ENCODE results near the gene SAT1.
A peak's percentile ranks its signal among the peaks of the same experiment; 100 is the strongest.
"Not testable (repeated sequence)": the region's sequence is repeated elsewhere in the genome, so short reads cannot be mapped to it uniquely, and the experiment has no call there.

Gene SAT1

DNA sequence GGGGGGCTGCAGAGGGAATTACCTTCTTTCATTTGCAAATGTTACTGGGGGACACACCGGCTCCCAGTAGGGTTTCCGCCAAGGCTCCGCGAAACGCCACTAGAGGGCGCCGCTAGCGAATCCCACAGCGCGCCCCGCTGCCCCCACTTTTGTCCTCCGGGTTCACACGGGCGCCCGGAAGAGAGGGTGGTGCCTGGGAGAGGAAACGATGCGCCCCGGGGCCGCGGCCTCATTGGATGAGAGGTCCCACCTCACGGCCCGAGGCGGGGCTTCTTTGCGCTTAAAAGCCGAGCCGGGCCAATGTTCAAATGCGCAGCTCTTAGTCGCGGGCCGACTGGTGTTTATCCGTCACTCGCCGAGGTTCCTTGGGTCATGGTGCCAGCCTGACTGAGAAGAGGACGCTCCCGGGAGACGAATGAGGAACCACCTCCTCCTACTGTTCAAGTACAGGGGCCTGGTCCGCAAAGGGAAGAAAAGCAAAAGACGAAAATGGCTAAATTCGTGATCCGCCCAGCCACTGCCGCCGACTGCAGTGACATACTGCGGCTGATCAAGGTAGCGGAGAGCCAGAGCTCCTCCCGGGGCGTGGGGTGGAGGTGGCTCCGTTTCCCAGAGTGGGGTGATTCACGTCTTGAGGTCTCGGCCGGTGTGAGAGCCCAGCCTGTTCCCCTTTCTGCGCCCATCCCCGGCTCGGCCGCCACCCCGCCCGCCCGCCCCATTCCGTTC, at the start of gene SAT1:
Gene SAT1 (plus strand): TSS at position 311 of the 726 bp plus-strand sequence. CDS start 179 bp downstream, at position 490.
- Histone ChIP-seq H3K4me1 (ENCODE audit: insufficient read depth, low read length) (no peaks in the 10 kb centered on the region), H3K27me3 (ENCODE audit: control insufficient read depth in 1 of 2, insufficient read depth in 2 of 2, low read length in 2 of 2) (no peaks in the 10 kb centered on the region), H3K9me3 (ENCODE audit: low read length) (no peaks in the 10 kb centered on the region), H3K9ac (ENCODE audit: low read length) (peak within 1 kb of the TSS; percentile 59), H3K27ac (ENCODE audit: low read depth, low read length) (peak within 1 kb of the TSS; percentile 70), H3K36me3 (ENCODE audit: insufficient read depth, low read length) (no peaks in the 10 kb centered on the region), H3K4me3 (ENCODE audit: low read depth in 1 of 2, low read length in 2 of 2) (peak within 1 kb of the TSS; percentile 64 to 71)

- Histone ChIP-seq H3K4me1 (ENCODE audit: insufficient read depth, low read length) (no peaks in the 10 kb centered on the region), H3K4me3 (ENCODE audit: low read depth in 1 of 2, low read length in 2 of 2) (no peak overlapping the region), H3K27me3 (ENCODE audit: control insufficient read depth in 1 of 2, insufficient read depth in 2 of 2, low read length in 2 of 2) (no peaks in the 10 kb centered on the region), H3K9me3 (ENCODE audit: low read length) (no peaks in the 10 kb centered on the region), H3K36me3 (ENCODE audit: insufficient read depth, low read length) (no peaks in the 10 kb centered on the region), H3K27ac (ENCODE audit: low read depth, low read length) (no peak overlapping the region), H3K9ac (ENCODE audit: low read length) (no peak overlapping the region)
These were observed 46.9 kb upstream of the SAT1 start for GRCh38 chrX:23736030-23736429.

GRCh38 chrX:23737413-23737812, 45.6 kb upstream of the SAT1 start:
- Histone ChIP-seq H3K36me3 (ENCODE audit: insufficient read depth, low read length) (no peaks in the 10 kb centered on the region), H3K27me3 (ENCODE audit: control insufficient read depth in 1 of 2, insufficient read depth in 2 of 2, low read length in 2 of 2) (no peaks in the 10 kb centered on the region), H3K9me3 (ENCODE audit: low read length) (no peaks in the 10 kb centered on the region), H3K9ac (ENCODE audit: low read length) (no peak overlapping the region), H3K4me3 (ENCODE audit: low read depth in 1 of 2, low read length in 2 of 2) (no peak overlapping the region), H3K27ac (ENCODE audit: low read depth, low read length) (no peak overlapping the region), H3K4me1 (ENCODE audit: insufficient read depth, low read length) (peaks cover 8% of the 10 kb centered on the region)

DNA sequence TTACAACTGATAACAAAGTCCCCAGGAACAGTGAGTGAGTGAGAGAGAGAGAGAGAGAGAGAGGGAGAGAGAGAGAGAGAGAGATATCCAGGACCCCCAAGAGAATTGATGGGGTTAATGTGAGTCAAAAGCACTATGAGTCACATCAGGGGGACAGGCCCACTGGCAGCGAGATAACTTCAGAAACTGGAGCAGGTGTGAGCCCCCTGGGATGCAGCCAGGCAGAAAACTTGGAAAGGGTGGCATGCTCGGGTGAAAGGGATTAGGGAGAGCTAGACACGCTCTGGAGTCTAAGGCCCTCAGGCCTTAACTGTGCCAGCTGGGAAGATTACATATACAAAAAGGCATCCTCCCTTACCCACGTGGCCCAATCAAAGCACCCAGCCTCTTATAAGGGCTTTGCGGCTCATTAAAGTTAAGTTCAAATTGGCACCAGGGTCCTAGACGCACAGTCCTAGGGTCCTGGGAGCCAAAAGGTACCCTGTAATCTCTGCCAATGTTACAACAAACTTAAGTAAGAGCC, 40.7 kb upstream of the SAT1 start:
- H3K27ac ChIP-seq (ENCODE audit: low read depth, low read length) = peak overlapping the region; percentile 88
- peak overlapping the region; percentile 64 to 65 for H3K4me3 ChIP-seq (ENCODE audit: low read depth in 1 of 2, low read length in 2 of 2)
- H3K9me3 ChIP-seq (ENCODE audit: low read length) = no peaks in the 10 kb centered on the region
- H3K27me3 ChIP-seq (ENCODE audit: control insufficient read depth in 1 of 2, insufficient read depth in 2 of 2, low read length in 2 of 2) = peaks cover 0 to 7% of the 10 kb centered on the region in 2 donors
- H3K36me3 ChIP-seq (ENCODE audit: insufficient read depth, low read length) = no peaks in the 10 kb centered on the region
- H3K9ac ChIP-seq (ENCODE audit: low read length) = peak overlapping the region; percentile 78
- peaks cover 8% of the 10 kb centered on the region for H3K4me1 ChIP-seq (ENCODE audit: insufficient read depth, low read length)

DNA sequence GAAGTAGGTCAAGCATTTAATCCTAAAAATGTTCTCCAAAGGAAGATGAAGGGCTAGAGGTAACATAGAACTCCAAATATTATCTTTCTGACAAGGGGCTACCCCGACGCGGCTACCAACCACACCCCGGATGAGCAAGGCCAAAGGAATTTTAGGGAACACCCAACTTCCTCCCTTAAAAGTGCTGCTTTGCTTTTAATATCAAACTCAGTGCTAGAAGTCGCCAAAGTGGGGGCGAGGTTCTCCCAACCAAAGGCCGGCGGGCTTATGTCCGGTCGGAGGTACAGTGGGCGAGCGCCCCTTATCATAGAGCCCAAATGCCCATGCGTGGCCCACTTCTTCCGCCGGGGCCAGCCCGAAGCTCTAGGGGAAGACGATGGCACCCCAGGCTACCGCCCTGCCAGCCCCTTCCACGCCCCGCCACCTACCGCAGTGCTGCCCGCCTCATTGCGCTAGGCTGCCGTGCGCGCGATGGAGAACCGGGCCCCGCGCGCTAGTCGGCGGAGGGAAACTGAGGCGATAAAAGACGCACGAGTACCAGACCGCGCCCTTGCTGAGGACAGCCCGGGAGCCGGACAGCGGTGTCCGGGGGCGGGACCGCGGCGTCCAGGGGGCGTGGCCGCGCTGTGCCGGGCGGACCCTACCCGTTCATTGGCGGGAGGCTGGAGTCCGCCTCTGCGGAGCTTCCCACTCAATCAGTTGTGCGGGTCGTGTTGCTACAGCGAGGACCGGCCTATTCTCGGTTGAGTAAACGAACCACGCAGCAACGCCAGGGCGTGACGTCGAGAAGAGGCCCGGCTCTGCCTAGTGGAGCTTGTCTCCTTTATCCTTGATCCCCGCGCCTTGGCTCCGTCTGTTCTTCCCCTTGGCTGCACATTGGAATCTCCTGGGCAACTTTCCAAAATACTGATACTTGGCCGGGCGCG, 40.0 kb upstream of the SAT1 start, which contains the start of gene ACOT9:
Gene ACOT9 (minus strand): TSS at position 580 of the 926 bp plus-strand sequence. CDS start 132 bp downstream, at position 448.
- Histone ChIP-seq H3K4me3 (ENCODE audit: low read depth in 1 of 2, low read length in 2 of 2) (peak within 1 kb of the TSS; percentile 64 to 65), H3K4me1 (ENCODE audit: insufficient read depth, low read length) (peaks cover 8% of the 10 kb centered on the region), H3K9ac (ENCODE audit: low read length) (peak within 1 kb of the TSS; percentile 78), H3K27ac (ENCODE audit: low read depth, low read length) (peak within 1 kb of the TSS; percentile 88), H3K36me3 (ENCODE audit: insufficient read depth, low read length) (no peaks in the 10 kb centered on the region), H3K27me3 (ENCODE audit: control insufficient read depth in 1 of 2, insufficient read depth in 2 of 2, low read length in 2 of 2) (peaks cover 0 to 7% of the 10 kb centered on the region in 2 donors), H3K9me3 (ENCODE audit: low read length) (no peaks in the 10 kb centered on the region)

GRCh38 chrX:23743623-23743971, 39.4 kb upstream of the SAT1 start:
- not testable (repeated sequence) for H3K27me3 ChIP-seq (ENCODE audit: control insufficient read depth in 1 of 2, insufficient read depth in 2 of 2, low read length in 2 of 2); H3K36me3 ChIP-seq (ENCODE audit: insufficient read depth, low read length); H3K9me3 ChIP-seq (ENCODE audit: low read length); H3K4me3 ChIP-seq (ENCODE audit: low read depth in 1 of 2, low read length in 2 of 2); H3K4me1 ChIP-seq (ENCODE audit: insufficient read depth, low read length); H3K9ac ChIP-seq (ENCODE audit: low read length)
- peak overlapping the region; percentile 88 for H3K27ac ChIP-seq (ENCODE audit: low read depth, low read length)

DNA sequence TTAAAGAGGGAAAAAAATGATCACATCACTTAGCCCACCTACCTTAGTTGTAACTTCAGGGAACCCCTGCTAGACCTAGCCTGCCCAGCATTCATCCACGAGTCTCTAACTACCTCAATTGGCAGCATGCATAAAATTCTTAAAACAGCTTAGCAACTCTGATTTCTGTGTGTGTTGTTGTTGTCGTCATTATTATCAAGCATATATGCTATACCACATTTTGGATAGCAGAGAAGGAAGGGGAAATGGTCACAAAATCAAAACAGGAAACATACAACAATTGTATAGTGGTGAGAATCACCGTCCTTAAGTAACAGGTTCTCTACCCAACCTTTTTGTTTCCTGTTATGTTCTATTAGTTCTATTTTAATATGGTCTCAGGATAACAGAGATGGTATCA, 37.2 kb upstream of the SAT1 start:
- Histone ChIP-seq H3K9ac (ENCODE audit: low read length) (no peak overlapping the region), H3K4me1 (ENCODE audit: insufficient read depth, low read length) (peaks cover 8% of the 10 kb centered on the region), H3K36me3 (ENCODE audit: insufficient read depth, low read length) (no peaks in the 10 kb centered on the region), H3K27ac (ENCODE audit: low read depth, low read length) (no peak overlapping the region), H3K9me3 (ENCODE audit: low read length) (no peaks in the 10 kb centered on the region), H3K27me3 (ENCODE audit: control insufficient read depth in 1 of 2, insufficient read depth in 2 of 2, low read length in 2 of 2) (peaks cover 0 to 7% of the 10 kb centered on the region in 2 donors), H3K4me3 (ENCODE audit: low read depth in 1 of 2, low read length in 2 of 2) (no peak overlapping the region)

- Histone ChIP-seq H3K4me3 (ENCODE audit: low read depth in 1 of 2, low read length in 2 of 2) (no peak overlapping the region), H3K9ac (ENCODE audit: low read length) (no peak overlapping the region), H3K4me1 (ENCODE audit: insufficient read depth, low read length) (no peaks in the 10 kb centered on the region), H3K27ac (ENCODE audit: low read depth, low read length) (no peak overlapping the region), H3K36me3 (ENCODE audit: insufficient read depth, low read length) (no peaks in the 10 kb centered on the region), H3K27me3 (ENCODE audit: control insufficient read depth in 1 of 2, insufficient read depth in 2 of 2, low read length in 2 of 2) (no peaks in the 10 kb centered on the region), H3K9me3 (ENCODE audit: low read length) (no peaks in the 10 kb centered on the region)
These were observed 33.8 kb upstream of the SAT1 start for GRCh38 chrX:23749129-23749528.

- no peaks in the 10 kb centered on the region for H3K27me3 ChIP-seq (ENCODE audit: control insufficient read depth in 1 of 2, insufficient read depth in 2 of 2, low read length in 2 of 2)
- no peaks in the 10 kb centered on the region for H3K36me3 ChIP-seq (ENCODE audit: insufficient read depth, low read length)
- H3K4me1 ChIP-seq (ENCODE audit: insufficient read depth, low read length) = no peaks in the 10 kb centered on the region
- no peaks in the 10 kb centered on the region for H3K9me3 ChIP-seq (ENCODE audit: low read length)
- H3K9ac ChIP-seq (ENCODE audit: low read length) = no peak overlapping the region
- no peak overlapping the region for H3K4me3 ChIP-seq (ENCODE audit: low read depth in 1 of 2, low read length in 2 of 2)
- H3K27ac ChIP-seq (ENCODE audit: low read depth, low read length) = no peak overlapping the region
These were observed 33.4 kb upstream of the SAT1 start for GRCh38 chrX:23749576-23749975.

DNA sequence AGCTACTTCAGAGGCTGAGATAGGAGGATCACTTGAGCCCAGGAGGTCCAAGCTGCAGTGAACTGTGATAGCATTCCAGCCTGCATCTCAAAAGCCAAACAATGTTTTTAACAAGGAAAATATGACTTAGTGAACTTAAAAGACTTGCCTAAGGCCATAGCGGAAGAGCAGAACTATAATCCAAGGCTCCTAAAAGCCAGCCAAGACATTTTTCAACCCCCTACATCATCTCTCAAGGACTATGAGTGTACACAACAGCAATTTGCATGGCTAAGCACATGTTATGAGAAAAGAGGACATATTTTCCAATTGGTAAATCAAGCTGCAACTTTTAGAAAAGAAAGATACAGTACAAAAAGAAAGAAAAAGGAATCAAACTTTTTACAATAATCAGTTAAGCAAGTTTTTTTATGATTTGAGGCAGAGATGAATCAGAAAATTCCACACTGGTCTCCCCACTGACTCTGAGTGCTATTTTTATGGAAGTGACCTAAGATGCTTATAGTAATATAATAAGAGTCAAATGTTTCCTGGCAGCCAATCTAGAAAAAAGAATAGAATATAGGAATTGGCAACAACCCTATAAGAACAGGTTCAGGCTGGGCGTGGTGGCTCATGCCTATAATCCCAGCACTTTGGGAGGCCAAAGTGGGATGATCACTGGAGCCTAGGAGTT, 30.1 kb upstream of the SAT1 start:
- no peaks in the 10 kb centered on the region for H3K4me1 ChIP-seq (ENCODE audit: insufficient read depth, low read length)
- no peaks in the 10 kb centered on the region for H3K27me3 ChIP-seq (ENCODE audit: control insufficient read depth in 1 of 2, insufficient read depth in 2 of 2, low read length in 2 of 2)
- no peak overlapping the region for H3K9ac ChIP-seq (ENCODE audit: low read length)
- H3K27ac ChIP-seq (ENCODE audit: low read depth, low read length) = no peak overlapping the region
- H3K4me3 ChIP-seq (ENCODE audit: low read depth in 1 of 2, low read length in 2 of 2) = no peak overlapping the region
- H3K9me3 ChIP-seq (ENCODE audit: low read length) = no peaks in the 10 kb centered on the region
- no peaks in the 10 kb centered on the region for H3K36me3 ChIP-seq (ENCODE audit: insufficient read depth, low read length)

DNA sequence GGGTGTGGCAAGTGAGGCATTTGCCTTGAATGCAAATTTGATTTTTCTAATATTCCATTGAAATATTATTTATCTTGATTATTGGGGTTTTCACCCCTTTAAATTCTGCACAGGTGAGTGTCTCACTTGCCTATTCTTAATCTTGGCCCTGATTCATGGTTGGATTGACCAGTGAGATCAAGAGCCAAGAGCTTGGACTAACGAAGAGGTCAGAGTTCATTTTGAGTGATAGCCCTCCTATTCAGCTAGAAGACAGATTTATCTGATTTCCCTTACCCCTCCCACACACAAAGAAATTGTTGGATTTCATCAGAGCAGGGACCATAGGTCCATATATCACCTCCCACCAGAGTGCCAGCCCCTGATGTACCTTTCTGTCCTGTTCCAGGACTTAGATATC, 28.3 kb upstream of the SAT1 start:
- Histone ChIP-seq H3K27ac (ENCODE audit: low read depth, low read length) (no peak overlapping the region), H3K4me3 (ENCODE audit: low read depth in 1 of 2, low read length in 2 of 2) (no peak overlapping the region), H3K9me3 (ENCODE audit: low read length) (no peaks in the 10 kb centered on the region), H3K4me1 (ENCODE audit: insufficient read depth, low read length) (no peaks in the 10 kb centered on the region), H3K9ac (ENCODE audit: low read length) (no peak overlapping the region), H3K27me3 (ENCODE audit: control insufficient read depth in 1 of 2, insufficient read depth in 2 of 2, low read length in 2 of 2) (no peaks in the 10 kb centered on the region), H3K36me3 (ENCODE audit: insufficient read depth, low read length) (no peaks in the 10 kb centered on the region)

All from muscle layer of colon (tissue), 2 donors.